ENCODE data around the gene CDC42BPA.
"Not testable (repeated sequence)": the region's sequence is repeated elsewhere in the genome, so short reads cannot be mapped to it uniquely, and the experiment has no call there.

The CDC42BPA gene

DNA sequence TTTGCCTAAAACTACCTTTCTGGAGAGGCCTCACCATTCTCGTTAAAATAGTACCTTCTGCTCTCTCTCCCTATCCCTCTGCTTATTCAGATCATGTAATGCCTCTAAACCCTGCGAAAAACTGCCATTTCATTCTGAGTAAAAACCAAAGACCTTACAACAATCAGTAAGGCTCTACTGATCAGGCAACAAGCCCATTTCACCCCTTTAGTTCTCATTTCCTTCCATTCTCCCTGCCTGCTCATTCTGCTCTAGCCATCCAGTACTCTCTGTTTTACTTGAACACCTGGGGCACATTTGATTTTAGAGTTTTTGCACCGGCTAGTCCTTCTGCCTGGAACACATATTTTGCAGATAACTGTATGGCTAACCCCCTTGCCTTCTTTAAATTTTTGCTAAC lies 190.4 kb downstream of the CDC42BPA start:
- DNase-seq (ENCODE audit: low spot score) = no peak

- DNase-seq (ENCODE audit: low spot score) = no peak
Observed at GRCh38 chr1:227125929-227126545, 192.3 kb downstream of the CDC42BPA start.

DNA sequence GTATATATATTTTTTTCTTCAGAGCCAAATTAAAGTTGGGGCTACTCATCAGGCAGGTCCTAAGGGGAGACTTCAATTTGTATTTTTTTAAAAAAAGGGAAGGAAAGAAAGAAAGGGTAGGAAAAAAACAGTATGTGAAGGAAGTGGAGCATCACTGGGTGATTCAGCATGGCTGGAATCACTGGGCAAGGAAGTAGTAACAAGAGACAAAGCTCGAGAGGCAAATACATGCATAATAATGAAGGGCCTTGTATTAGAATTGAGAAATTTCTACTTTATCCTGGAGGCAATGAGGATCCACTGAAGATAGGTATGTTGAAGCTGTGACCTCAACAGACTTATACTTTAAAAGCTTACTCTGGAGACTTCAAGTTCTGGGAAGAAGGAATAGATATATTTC lies 193.8 kb downstream of the CDC42BPA start:
- DNase-seq (ENCODE audit: low spot score) = no peak

DNA sequence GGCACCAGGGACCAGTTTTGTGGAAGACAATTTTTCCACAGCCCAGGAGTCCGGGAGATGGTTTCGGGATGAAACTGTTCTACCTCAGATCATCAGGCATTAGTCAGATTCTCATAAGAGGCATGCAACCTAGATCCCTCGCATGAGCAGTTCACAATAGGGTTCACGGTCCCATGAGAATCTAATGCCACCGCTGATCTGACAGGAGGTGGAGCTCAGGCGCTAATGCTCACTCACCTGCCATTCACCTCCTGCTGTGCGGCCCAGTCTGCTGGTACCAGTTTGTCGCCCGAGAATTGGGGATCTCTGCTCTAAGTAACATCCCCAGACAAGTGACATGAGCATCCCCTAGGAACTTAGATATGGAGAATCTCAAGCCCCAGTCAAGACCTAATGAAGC lies 197.5 kb downstream of the CDC42BPA start:
- DNase-seq (ENCODE audit: low spot score) = no peak

GRCh38 chr1:227112538-227112937 lies 205.8 kb downstream of the CDC42BPA start:
- no peak for DNase-seq (ENCODE audit: low spot score)

DNA sequence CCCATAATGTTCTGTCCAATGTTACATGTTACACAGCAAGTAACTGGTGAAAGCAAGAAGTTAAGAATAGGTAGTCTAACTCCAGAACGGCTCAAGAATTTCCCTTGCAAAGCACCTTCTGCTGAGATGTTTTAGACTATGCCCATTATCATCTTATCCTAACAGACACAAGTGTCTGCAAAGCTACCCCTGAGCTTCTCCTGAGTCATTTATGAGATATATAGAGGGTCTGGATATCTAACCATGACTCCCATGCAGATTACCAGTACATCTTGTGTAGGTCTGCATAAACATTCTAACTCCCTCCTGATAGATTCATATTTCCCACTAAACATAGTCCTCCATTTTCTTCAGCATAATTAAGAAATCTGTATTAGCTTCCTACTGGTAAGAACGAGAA lies 206.5 kb downstream of the CDC42BPA start:
- DNase-seq (ENCODE audit: low spot score) = no peak

GRCh38 chr1:227105291-227105690 lies 213.0 kb downstream of the CDC42BPA start:
- DNase-seq (ENCODE audit: low spot score) = not testable (repeated sequence)

DNA sequence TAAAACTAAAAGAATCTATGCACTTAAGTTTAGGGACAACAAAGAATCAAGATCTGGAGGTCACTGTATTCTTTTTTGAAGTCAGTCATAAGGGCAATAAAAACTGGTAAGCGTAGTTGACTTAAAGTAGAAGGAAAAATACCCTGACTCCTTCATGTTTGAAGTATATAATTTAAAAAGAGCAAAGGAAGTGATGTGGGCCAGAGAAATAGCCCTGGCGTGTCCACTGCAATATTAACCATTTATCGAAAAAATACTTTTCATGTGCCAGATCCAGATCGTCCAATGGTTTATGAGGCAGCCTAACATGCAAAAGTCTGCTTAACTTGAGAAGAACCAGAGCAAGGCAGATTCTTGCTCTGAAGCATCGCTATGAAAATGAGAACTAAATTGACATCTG lies 216.2 kb downstream of the CDC42BPA start:
- DNase-seq (ENCODE audit: low spot score) = no peak

DNA sequence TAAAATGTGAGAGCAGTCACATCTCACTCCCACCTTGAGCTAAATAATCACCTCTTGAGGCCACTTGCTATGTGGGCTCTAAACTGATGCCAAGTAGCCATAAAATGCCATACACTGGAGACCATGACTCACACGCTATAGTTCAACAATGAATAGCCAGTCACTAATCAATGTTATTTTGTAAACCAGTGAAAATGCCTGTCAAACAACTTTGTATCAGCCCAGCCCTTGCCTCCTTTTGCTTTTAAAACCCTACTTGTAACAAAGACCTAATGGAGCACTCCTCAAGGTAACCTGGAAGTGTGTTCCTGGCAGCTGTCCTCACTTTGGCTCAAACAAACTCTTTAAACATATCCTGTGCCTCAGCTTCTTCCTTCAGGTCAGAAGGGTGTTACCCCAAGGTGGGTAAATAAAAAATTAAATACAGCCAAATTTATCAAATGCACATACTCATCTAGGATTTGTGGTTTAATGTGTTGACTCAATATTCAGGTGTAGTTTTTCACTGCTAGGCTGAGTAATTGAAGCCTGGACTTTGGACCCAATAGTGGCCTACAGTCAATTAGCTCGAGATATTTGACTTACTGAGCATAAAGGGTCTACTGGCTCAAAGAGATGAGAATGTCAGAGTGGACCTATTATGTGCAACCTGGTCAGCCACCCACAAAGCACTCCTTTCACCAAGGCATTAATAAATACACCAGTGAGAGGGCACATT lies 223.9 kb downstream of the CDC42BPA start:
- no peak for DNase-seq (ENCODE audit: low spot score)

GRCh38 chr1:227093309-227093708 lies 225.0 kb downstream of the CDC42BPA start:
- no peak for DNase-seq (ENCODE audit: low spot score)

DNA sequence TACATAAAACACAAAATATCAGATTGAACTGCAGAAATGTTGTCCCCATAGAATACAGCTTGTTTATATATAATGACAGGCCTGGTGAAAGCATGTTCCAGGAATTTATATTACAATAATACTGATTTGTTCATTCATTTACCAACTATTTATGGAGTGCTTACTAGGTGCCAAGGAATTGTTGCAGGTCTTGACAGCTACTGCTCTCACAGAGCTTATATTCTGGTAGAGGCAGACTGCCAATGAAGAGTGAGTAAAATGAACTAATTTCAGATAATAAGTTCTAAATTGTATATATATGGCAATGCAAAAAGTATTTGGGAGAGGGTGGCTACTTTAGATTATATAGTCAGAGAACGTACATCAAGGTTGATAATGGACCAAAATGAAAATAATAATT lies 226.2 kb downstream of the CDC42BPA start:
- no peak for DNase-seq (ENCODE audit: low spot score)

DNA sequence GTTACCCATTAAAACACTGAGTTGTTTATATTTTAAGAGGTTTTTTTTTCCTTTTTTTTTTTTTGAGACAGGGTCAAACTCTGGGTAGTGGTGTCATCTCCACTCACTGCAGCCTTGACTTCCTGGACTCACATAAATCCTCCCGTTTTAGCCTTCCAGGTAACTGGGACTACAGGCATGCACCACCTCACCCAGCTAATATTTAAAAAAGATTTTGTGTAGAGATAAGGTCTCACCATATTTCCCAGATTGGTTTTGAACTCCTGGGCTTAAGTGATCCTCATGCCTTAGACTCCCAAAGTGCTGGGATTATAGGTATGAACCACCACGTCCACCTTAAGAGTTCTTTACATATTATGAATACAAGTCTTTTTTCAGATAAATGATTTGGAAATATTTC lies 231.7 kb downstream of the CDC42BPA start:
- no peak for DNase-seq (ENCODE audit: low spot score)

DNA sequence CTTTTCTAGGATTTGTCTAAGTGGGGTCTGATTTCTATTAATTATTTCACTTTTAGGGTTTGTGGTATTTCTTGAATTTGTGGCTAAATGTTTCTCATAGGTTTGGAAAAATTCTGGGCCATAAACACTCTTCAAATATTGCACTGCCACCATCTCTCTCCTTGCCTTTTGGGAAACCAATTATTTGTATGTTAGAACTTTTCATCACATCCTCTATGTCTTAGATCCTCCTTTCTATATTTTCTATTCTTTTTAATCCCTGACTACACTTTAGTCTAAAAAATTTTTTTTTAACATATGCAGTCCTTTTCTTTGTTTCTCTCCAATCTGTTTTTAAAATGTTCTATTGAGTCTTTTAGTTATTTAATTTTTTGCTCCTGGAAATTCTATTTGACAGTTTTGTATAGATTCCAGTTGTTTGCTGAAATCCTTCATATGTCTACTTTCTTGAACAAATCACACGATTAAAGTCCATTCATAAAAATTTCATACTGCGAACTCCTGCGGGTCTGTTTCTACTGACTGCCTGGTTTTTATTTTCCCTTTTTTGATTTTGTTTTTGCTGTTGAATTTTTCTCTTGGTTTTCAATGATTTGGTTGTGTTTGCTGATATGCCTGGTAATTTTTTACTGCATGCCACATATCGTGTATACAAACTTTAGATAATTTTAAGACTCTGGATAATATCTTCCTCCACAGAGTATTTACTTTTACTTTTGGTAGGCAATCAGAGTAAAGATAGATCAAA lies 235.1 kb downstream of the CDC42BPA start:
- DNase-seq (ENCODE audit: low spot score) = no peak

DNA sequence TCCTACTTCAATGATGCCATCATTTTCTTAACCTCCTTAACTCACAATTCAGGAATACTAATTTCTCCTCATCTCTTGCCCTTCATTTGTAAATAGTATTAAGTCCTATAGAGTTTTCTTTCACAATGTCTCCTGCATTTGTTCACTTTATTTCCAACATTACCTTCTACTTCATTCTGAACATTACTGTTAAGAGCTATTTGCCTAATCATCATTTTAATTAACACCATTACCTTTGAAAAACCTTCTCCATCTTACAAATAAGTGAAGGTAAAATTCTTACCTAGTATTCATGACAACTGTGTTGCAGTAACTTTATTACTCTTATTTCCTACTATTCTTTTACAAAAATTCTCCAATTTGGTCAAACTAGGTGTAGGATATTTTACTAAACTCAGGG lies 240.5 kb downstream of the CDC42BPA start:
- no peak for DNase-seq (ENCODE audit: low spot score)

GRCh38 chr1:227073786-227074185 lies 244.5 kb downstream of the CDC42BPA start:
- DNase-seq (ENCODE audit: low spot score) = no peak

GRCh38 chr1:227072991-227073390 lies 245.3 kb downstream of the CDC42BPA start:
- no peak for DNase-seq (ENCODE audit: low spot score)

GRCh38 chr1:227071895-227072587 lies 246.3 kb downstream of the CDC42BPA start:
- DNase-seq (ENCODE audit: low spot score) = no peak

DNA sequence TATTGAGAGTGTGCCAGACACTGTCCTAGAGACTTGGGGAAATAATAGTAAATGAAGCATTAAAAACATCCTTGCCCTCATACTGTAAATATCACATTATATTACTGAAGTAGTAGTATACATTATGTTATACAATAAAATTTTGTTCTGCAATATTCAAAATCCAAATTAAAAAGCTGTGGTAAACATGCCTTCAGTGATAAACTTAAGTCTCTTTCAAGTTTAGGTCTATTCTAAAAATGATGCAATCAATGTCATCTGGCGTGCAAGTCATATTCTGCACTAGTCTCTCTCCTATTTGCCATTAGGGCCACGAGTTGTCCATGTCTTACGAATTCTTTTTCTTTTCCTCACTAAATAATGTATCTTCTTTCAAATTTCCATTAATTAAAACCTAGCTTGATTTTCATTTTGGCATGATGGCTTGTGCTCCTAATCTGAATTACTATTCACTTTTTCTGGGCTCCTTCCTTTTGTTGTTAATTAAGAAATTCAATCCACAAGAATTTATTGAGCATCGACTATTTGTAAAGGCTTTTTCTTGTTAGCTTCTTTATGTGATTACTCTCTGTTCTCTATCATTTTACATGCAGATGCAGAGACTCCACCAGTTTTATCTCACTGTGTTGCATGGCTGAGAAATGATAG lies 247.5 kb downstream of the CDC42BPA start:
- peak; percentile 42 for DNase-seq (ENCODE audit: low spot score)

DNA sequence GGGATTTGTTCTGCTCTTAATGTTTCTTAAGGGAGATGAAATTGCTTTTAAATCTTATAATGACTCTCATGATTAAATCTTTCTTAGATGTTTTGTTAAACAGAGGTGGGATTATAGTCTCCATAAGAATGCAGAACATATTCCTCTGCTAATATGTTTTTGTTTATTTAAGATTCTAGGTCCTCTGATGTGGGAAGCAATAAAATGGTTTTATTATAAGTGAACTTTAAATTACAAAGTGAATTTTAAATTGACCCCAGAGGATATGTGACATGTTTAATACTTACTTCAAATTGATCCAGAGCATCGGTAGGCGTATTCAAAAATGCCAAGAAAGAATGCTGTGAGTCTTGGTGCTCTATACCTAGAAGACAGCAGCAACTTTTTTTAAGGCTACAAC lies 248.8 kb downstream of the CDC42BPA start:
- no peak for DNase-seq (ENCODE audit: low spot score)

DNA sequence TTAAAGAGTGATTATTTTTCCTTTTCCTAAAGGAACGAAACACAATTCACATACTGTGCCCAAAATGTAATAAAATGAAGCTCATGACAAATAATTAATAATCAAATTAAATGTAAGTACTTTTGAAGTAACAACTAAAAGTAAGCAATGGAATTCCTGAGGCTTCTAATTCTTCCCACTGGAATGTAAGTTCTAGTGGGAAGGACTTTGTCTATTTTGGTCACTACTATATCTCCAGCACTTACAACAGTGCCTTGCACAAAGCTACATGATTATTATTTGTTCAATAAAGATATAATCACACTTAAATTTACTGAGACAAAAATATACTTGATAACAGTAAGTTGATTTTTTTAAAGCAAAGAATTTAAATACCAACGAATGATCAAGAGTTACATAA lies 249.4 kb downstream of the CDC42BPA start:
- no peak for DNase-seq (ENCODE audit: low spot score)

DNA sequence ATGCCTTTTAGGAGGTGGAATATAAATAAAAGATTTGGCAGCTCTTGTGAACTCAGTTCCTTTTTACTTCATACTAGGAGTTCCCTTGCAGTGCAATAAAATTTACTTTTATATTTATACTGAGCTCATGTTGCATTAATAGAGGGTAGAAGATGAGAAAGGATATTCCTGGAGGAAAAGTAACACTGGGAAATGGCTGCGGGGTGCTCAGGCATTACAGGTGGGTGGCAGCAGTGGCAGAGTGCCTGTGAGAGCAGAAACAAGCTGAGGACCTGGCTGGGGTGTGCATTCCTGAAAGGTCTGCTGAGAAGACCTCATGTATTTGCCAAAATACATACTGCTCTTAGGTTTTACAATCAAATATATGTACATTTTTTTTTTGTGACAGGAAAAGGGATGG lies 251.3 kb downstream of the CDC42BPA start:
- DNase-seq (ENCODE audit: low spot score) = no peak

DNA sequence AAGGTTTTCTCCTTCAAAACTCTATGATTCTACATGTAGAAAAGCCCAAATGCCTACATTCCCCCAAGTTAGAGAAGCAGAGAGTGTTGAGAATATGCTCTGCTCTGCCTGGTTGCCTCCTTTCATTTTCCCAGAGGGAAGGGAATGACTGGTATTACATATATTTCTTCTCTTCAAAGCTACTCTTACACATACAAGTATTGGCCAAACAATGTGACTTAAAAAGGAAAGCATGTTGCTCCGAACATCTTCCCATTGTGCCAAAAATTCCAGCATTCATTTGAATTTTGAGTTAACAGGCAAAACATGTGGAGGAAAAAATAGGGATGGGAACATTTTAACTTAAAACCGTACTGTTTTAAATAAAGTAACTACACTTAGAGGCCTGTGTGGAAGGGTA lies 253.0 kb downstream of the CDC42BPA start:
- no peak for DNase-seq (ENCODE audit: low spot score)
